ENCODE measurements around the gene WDFY4. TPM values are rescaled to one million over a fixed set of nuclear protein-coding genes. Genes with fewer than 3 reads are reported as not detected.

Gene WDFY4
- total RNA-seq, 1 donor from 2014 or later, result not detected

GRCh38 chr10:48678041-48678440 lies 6.6 kb upstream of the WDFY4 start:
- Mint-ChIP-seq H3K36me3 (ENCODE audit: low read depth) (peaks cover 4% of the 10 kb centered on the region), H3K27me3 (ENCODE audit: low read depth) (peaks cover 11% of the 10 kb centered on the region), H3K27ac (ENCODE audit: unreplicated experiment) (no peak overlapping the region), H3K9me3 (ENCODE audit: low read depth) (peaks cover 19% of the 10 kb centered on the region), H3K4me3 (ENCODE audit: unreplicated experiment) (no peak overlapping the region), H3K4me1 (ENCODE audit: low read depth) (no peaks in the 10 kb centered on the region)
- DNase-seq (ENCODE audit: low spot score), result no peak
- no peak for TF ChIP-seq CTCF (IDR thresholded peaks at IDR 0.05)

DNA sequence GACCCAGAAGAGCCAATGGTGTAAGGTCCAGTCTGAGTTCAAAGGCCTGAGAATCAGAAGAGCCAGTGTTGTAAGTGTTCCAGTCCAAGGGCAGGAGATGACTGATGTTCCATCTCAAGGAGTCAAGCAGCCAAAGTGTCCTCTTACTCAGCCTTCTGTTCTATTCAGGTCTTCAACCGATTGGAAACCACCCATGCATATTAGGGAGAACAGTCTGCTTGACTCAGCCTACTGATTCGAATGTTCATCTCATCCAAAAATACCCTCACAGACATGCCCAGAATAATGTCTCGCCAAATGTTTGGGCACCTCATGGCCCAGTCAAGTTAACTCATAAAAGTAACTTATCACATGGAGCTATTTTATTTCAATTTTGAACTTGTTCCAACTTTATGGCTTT lies 2.9 kb upstream of the WDFY4 start:
- H3K4me3 Mint-ChIP-seq (ENCODE audit: unreplicated experiment), result no peak overlapping the region
- TF ChIP-seq CTCF (IDR thresholded peaks at IDR 0.05), result no peak
- no peak for DNase-seq (ENCODE audit: low spot score)
- peaks cover 4% of the 10 kb centered on the region for H3K36me3 Mint-ChIP-seq (ENCODE audit: low read depth)
- peaks cover 19% of the 10 kb centered on the region for H3K9me3 Mint-ChIP-seq (ENCODE audit: low read depth)
- H3K4me1 Mint-ChIP-seq (ENCODE audit: low read depth), result no peaks in the 10 kb centered on the region
- no peak overlapping the region for H3K27ac Mint-ChIP-seq (ENCODE audit: unreplicated experiment)
- H3K27me3 Mint-ChIP-seq (ENCODE audit: low read depth), result peaks cover 7% of the 10 kb centered on the region

GRCh38 chr10:48682265-48682664 lies 2.4 kb upstream of the WDFY4 start:
- Mint-ChIP-seq H3K27me3 (ENCODE audit: low read depth) (peaks cover 7% of the 10 kb centered on the region), H3K9me3 (ENCODE audit: low read depth) (peaks cover 18% of the 10 kb centered on the region), H3K4me1 (ENCODE audit: low read depth) (no peaks in the 10 kb centered on the region), H3K27ac (ENCODE audit: unreplicated experiment) (no peak overlapping the region), H3K36me3 (ENCODE audit: low read depth) (peaks cover 4% of the 10 kb centered on the region), H3K4me3 (ENCODE audit: unreplicated experiment) (no peak overlapping the region)
- TF ChIP-seq CTCF (IDR thresholded peaks at IDR 0.05), result no peak
- no peak for DNase-seq (ENCODE audit: low spot score)

DNA sequence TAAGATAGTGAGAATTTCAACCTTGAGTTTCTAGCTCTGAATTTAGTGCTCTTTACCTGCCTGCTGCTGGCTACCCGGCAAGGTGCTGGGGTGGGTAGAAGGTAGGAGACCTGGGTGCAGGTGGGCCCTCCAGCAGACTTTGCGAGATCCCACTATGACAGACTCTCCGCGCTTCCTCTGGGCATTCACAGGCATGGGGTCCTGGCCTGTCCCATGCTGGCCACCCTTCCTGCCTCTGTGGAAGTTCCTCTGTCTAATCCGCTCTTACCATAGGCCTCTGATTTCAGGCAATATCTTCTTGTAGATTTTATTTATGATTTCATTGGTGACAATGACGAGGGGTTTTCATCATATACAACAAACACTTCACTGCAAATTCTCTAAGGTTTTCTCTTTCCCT lies 1.2 kb upstream of the WDFY4 start:
- peaks cover 10% of the 10 kb centered on the region for H3K9me3 Mint-ChIP-seq (ENCODE audit: low read depth)
- peaks cover 2% of the 10 kb centered on the region for H3K36me3 Mint-ChIP-seq (ENCODE audit: low read depth)
- peaks cover 5% of the 10 kb centered on the region for H3K27me3 Mint-ChIP-seq (ENCODE audit: low read depth)
- no peaks in the 10 kb centered on the region for H3K4me1 Mint-ChIP-seq (ENCODE audit: low read depth)
- no peak overlapping the region for H3K4me3 Mint-ChIP-seq (ENCODE audit: unreplicated experiment)
- DNase-seq (ENCODE audit: low spot score), result no peak
- H3K27ac Mint-ChIP-seq (ENCODE audit: unreplicated experiment), result no peak overlapping the region
- no peak for TF ChIP-seq CTCF (IDR thresholded peaks at IDR 0.05)

GRCh38 chr10:48683868-48684267 lies 805 bp upstream of the WDFY4 start:
- no peak for DNase-seq (ENCODE audit: low spot score)
- Mint-ChIP-seq H3K9me3 (ENCODE audit: low read depth) (peaks cover 7% of the 10 kb centered on the region), H3K36me3 (ENCODE audit: low read depth) (peaks cover 2% of the 10 kb centered on the region), H3K27me3 (ENCODE audit: low read depth) (peaks cover 8% of the 10 kb centered on the region), H3K4me3 (ENCODE audit: unreplicated experiment) (no peak overlapping the region), H3K4me1 (ENCODE audit: low read depth) (no peaks in the 10 kb centered on the region), H3K27ac (ENCODE audit: unreplicated experiment) (no peak overlapping the region)
- no peak for TF ChIP-seq CTCF (IDR thresholded peaks at IDR 0.05)

Data from chondrocyte (in vitro differentiated cells).